Activated naive CD8-positive, alpha-beta T cell treated with anti-CD3 and anti-CD28 coated beads, Interleukin-2, amount 50 U/mL, for 24 hours (primary cell): ENCODE results near the gene ZBTB7C.
A peak's percentile ranks its signal among the peaks of the same experiment; 100 is the strongest.

Experiments
- ATAC-seq: fragments of 150-1000 bp; cut with Tn5 transposase; one replicate; pipeline ENCODE4 v1.10.0; 2021
- DNase-seq: peaks from one replicate; pipeline ENCODE4 v3.0.0; 2021
- H3K27ac Mint-ChIP-seq: one replicate; pipeline ENCODE4 v1.8.0; 2021; ENCODE audit warnings: mild to moderate bottlenecking, mixed read lengths
- H3K27me3 Mint-ChIP-seq: one replicate; pipeline ENCODE4 v1.8.0; 2021; ENCODE audit warnings: mixed read lengths
- H3K36me3 Mint-ChIP-seq: one replicate; pipeline ENCODE4 v1.8.0; 2021; ENCODE audit warnings: low read depth, mixed read lengths
- H3K4me1 Mint-ChIP-seq: one replicate; pipeline ENCODE4 v1.8.0; 2021; ENCODE audit warnings: mixed read lengths
- H3K4me3 Mint-ChIP-seq: one replicate; pipeline ENCODE4 v1.8.0; 2021; ENCODE audit warnings: mild to moderate bottlenecking, moderate library complexity, mixed read lengths
- H3K9me3 Mint-ChIP-seq: one replicate; pipeline ENCODE4 v1.8.0; 2021; ENCODE audit warnings: mixed read lengths

ZBTB7C gene

DNA sequence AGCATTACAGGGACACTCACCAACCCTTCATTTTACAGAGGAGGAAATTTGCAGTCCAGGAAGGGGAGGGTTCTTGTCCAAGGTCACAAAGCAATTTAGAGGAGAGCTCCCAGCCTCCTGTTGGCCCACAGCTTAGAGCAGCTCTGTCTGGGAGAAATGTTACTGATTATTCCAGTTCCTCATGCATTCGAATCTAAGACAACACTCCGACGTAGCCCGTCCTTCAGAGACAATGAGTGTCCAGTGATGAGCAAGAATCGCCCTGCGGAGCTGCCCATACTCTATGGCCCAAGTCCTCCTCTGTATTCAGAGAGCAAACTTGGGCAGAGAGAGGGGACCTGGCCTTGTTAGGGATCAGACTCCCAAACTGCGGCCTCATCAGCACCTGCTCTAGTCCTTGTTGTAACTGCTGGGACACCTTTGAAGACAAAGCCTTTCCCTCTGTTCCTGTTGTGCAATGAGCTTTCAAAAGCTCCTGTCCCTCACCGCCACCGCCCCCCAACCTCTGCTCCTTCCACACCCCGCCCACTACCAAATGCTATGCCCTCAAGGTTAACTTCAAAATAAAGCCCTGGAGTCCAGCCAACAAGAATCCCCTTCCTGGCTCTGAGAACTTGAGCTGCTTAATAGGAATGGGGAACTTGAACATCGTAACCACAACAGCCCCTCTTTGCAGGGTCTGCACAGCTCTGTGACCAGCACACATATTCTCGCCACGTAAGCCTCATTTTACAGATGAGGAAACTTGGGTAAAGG lies 243.9 kb downstream of the ZBTB7C start:
- DNase-seq (no peak), ATAC-seq (no peak)
- H3K27ac Mint-ChIP-seq, result no peak overlapping the region
- H3K4me3 Mint-ChIP-seq, result no peak overlapping the region
- H3K27me3 Mint-ChIP-seq, result peaks cover 16% of the 10 kb centered on the region
- H3K4me1 Mint-ChIP-seq, result peaks cover 7% of the 10 kb centered on the region
- H3K9me3 Mint-ChIP-seq, result no peaks in the 10 kb centered on the region
- no peaks in the 10 kb centered on the region for H3K36me3 Mint-ChIP-seq

- ATAC-seq, result no peak
- Mint-ChIP-seq H3K4me3 (no peak overlapping the region), H3K27me3 (peaks cover 18% of the 10 kb centered on the region)
Measured at GRCh38 chr18:48164701-48165100, 244.5 kb downstream of the ZBTB7C start.

GRCh38 chr18:48164116-48164515 lies 245.1 kb downstream of the ZBTB7C start:
- ATAC-seq (no peak), DNase-seq (no peak)
- H3K27ac Mint-ChIP-seq, result no peak overlapping the region
- no peak overlapping the region for H3K4me3 Mint-ChIP-seq
- no peaks in the 10 kb centered on the region for H3K36me3 Mint-ChIP-seq
- peaks cover 7% of the 10 kb centered on the region for H3K4me1 Mint-ChIP-seq
- peaks cover 18% of the 10 kb centered on the region for H3K27me3 Mint-ChIP-seq
- no peaks in the 10 kb centered on the region for H3K9me3 Mint-ChIP-seq

More at GRCh38 chr18:48164701-48165100, 244.5 kb downstream of the ZBTB7C start:
- Mint-ChIP-seq H3K27ac (no peak overlapping the region), H3K36me3 (no peaks in the 10 kb centered on the region), H3K9me3 (no peaks in the 10 kb centered on the region), H3K4me1 (peaks cover 7% of the 10 kb centered on the region)
- no peak for DNase-seq

GRCh38 chr18:48163738-48164115 lies 245.5 kb downstream of the ZBTB7C start:
- DNase-seq, result no peak
- ATAC-seq, result no peak
- H3K27me3 Mint-ChIP-seq, result peaks cover 18% of the 10 kb centered on the region
- no peak overlapping the region for H3K4me3 Mint-ChIP-seq
- H3K36me3 Mint-ChIP-seq, result no peaks in the 10 kb centered on the region
- H3K4me1 Mint-ChIP-seq, result peaks cover 7% of the 10 kb centered on the region
- no peaks in the 10 kb centered on the region for H3K9me3 Mint-ChIP-seq
- H3K27ac Mint-ChIP-seq, result no peak overlapping the region

DNA sequence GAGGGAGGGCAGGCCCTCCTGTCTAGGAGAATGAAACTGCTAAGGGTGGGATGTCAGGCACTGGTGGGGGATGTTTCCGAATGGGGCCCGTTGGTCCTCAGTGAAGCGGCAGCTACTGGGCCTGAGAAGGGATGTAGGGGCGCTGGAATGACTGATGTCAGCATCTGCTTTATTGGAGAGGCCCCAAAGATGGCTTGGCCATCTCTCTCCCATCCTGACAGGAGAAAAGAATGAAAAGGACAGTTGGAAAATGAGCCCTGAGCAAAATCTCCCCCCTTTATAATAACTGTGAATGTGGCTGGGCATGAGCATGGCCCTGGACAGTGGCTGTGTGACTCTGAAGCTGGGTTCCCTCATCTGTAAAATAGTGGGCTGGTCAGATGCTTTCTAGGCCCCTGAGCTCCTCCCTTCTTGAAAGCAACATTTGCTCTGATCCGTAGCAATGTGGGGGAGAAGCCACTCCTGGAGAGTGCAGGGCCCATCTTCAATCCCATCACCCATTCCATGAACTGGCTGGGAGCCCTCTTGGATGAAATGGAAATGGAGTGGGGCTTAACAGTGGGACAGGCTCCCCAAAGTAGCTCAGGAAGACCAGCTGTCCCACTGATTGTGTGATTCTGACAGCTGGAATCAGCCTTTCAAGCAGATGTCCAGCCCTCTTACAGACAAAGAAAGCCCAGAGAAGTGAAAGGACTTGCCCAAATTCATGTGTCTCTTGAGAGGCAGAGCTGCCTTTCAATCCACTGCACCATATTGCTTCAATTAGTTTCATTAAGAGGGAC lies 246.0 kb downstream of the ZBTB7C start:
- ATAC-seq, result no peak
- Mint-ChIP-seq H3K4me3 (no peak overlapping the region), H3K36me3 (no peaks in the 10 kb centered on the region), H3K27ac (no peak overlapping the region), H3K4me1 (peaks cover 7% of the 10 kb centered on the region), H3K27me3 (peaks cover 18% of the 10 kb centered on the region), H3K9me3 (no peaks in the 10 kb centered on the region)
- no peak for DNase-seq

GRCh38 chr18:48161911-48162698 lies 247.1 kb downstream of the ZBTB7C start:
- Mint-ChIP-seq H3K9me3 (no peaks in the 10 kb centered on the region), H3K27ac (no peak overlapping the region), H3K27me3 (peaks cover 18% of the 10 kb centered on the region), H3K4me3 (peak overlapping the region; percentile 57), H3K4me1 (peaks cover 6% of the 10 kb centered on the region), H3K36me3 (no peaks in the 10 kb centered on the region)
- no peak for DNase-seq
- ATAC-seq, result peak; percentile 25

- Mint-ChIP-seq H3K9me3 (no peaks in the 10 kb centered on the region), H3K27me3 (peaks cover 21% of the 10 kb centered on the region), H3K36me3 (no peaks in the 10 kb centered on the region), H3K27ac (no peak overlapping the region), H3K4me1 (peaks cover 3% of the 10 kb centered on the region), H3K4me3 (peak overlapping the region; percentile 29)
- DNase-seq, result peak; percentile 69
- peak; percentile 94 for ATAC-seq
Measured at GRCh38 chr18:48161191-48161910, 247.8 kb downstream of the ZBTB7C start.

DNA sequence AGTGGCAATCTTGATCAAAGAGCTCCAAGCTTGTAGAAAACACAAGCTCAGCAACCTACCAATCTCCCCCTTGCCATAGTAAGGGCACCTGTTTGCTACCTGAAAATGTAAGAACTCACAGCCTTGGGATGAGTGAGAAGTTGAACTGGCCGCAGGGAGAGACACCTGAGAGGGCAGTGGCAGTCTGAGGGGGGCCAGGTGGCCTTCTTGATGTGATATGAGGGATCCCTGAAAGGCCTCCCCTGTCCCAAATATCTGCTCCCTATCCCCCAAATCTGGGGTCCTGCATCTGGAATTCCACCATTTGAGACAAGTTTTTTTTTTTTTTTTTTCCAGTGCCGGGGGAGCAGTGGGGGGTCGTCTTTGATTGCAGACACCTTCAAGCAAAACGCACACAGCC lies 248.6 kb downstream of the ZBTB7C start:
- H3K9me3 Mint-ChIP-seq, result no peaks in the 10 kb centered on the region
- no peak overlapping the region for H3K27ac Mint-ChIP-seq
- H3K4me3 Mint-ChIP-seq, result no peak overlapping the region
- peaks cover 3% of the 10 kb centered on the region for H3K4me1 Mint-ChIP-seq
- DNase-seq, result no peak
- no peaks in the 10 kb centered on the region for H3K36me3 Mint-ChIP-seq
- H3K27me3 Mint-ChIP-seq, result peaks cover 21% of the 10 kb centered on the region
- no peak for ATAC-seq

GRCh38 chr18:48159816-48160215 lies 249.4 kb downstream of the ZBTB7C start:
- Mint-ChIP-seq H3K27me3 (peaks cover 19% of the 10 kb centered on the region), H3K9me3 (no peaks in the 10 kb centered on the region), H3K27ac (no peak overlapping the region), H3K36me3 (no peaks in the 10 kb centered on the region), H3K4me3 (no peak overlapping the region), H3K4me1 (peaks cover 3% of the 10 kb centered on the region)
- ATAC-seq, result no peak
- no peak for DNase-seq

DNA sequence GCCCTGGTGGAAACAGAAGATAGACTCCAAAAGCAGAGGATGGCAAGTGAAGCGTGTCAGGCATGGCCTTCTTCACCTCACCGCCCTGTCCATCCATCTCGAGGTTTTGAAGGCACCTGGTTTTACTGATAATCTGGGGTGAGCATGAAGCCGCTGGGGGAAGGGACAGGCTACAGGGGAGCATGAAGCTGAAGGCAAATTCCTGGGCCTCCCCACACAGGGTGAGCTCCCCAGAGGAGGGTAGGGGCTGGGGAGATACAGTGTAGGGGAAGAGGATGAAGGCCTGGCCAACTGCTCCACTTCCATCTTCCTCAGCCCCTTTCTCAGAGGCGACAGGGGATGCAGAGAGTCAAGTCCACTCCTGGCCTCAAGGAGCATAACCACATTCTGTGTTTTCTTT lies 250.5 kb downstream of the ZBTB7C start:
- H3K4me3 Mint-ChIP-seq, result no peak overlapping the region
- H3K27ac Mint-ChIP-seq, result no peak overlapping the region
- DNase-seq (no peak), ATAC-seq (no peak)
- H3K36me3 Mint-ChIP-seq, result no peaks in the 10 kb centered on the region
- H3K4me1 Mint-ChIP-seq, result peaks cover 3% of the 10 kb centered on the region
- peaks cover 16% of the 10 kb centered on the region for H3K27me3 Mint-ChIP-seq
- no peaks in the 10 kb centered on the region for H3K9me3 Mint-ChIP-seq

GRCh38 chr18:48157956-48158355 lies 251.2 kb downstream of the ZBTB7C start:
- Mint-ChIP-seq H3K4me1 (peaks cover 3% of the 10 kb centered on the region), H3K36me3 (no peaks in the 10 kb centered on the region), H3K27me3 (peaks cover 14% of the 10 kb centered on the region), H3K9me3 (no peaks in the 10 kb centered on the region), H3K4me3 (no peak overlapping the region), H3K27ac (no peak overlapping the region)
- no peak for ATAC-seq
- no peak for DNase-seq

- DNase-seq (no peak), ATAC-seq (no peak)
- peaks cover 6% of the 10 kb centered on the region for H3K27me3 Mint-ChIP-seq
- no peaks in the 10 kb centered on the region for H3K4me1 Mint-ChIP-seq
- H3K4me3 Mint-ChIP-seq, result no peak overlapping the region
- no peak overlapping the region for H3K27ac Mint-ChIP-seq
- H3K9me3 Mint-ChIP-seq, result no peaks in the 10 kb centered on the region
- H3K36me3 Mint-ChIP-seq, result no peaks in the 10 kb centered on the region
Measured at GRCh38 chr18:48155856-48156255, 253.3 kb downstream of the ZBTB7C start.

DNA sequence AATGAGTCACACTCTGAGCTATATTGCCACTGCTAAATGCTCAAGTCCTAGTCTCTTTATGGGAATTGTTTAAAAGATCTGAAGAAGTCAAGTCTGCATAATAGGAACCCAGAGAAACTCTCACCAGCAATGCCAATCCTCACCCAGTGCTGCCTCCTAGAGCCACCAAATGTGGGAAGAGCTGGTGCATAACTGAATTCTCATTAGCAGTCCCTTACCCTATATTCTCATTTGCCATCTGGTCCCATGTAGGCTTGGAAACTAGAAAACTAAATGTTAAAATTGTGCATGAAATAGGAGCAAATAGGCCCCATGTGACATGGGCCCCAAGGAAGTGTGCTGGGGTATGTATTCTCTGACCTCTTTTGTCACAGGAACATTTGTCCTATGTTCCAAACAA lies 254.4 kb downstream of the ZBTB7C start:
- Mint-ChIP-seq H3K27ac (no peak overlapping the region), H3K27me3 (peaks cover 4% of the 10 kb centered on the region), H3K4me3 (no peak overlapping the region), H3K36me3 (no peaks in the 10 kb centered on the region), H3K9me3 (no peaks in the 10 kb centered on the region), H3K4me1 (no peaks in the 10 kb centered on the region)
- ATAC-seq (no peak), DNase-seq (no peak)
